ENCODE data around the gene ZNF521.

DNA sequence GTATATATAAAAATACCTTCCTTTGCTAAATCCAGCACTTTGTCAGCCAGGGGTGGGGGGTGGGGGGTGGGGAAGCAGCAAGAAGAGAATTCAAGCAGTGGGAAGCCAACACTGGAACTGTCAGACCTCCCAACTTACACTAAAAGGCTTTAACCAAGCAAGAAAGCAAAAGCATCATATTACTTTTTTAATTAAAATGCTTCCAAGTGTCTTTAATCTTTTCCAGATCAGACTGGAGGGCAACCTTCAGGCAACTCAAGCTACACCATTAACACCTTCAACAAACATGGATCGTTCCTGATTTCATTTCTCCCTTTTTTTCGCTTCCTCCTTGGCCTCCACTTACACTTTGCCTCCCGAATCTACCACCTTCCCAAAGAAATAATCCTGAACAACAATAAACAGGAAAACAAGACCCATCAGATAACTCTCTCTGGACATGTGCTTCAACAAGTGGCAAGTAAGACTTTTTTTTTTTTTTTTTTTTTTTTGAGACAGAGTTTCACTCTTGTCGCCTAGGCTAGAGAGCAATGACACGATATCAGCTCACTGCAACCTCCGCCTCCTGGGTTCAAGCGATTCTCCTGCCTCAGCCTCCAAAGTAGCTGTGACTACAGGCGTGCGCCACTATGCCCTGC, 35.5 kb downstream of the ZNF521 start:
- TF ChIP-seq SP1 (IDR thresholded peaks at IDR 0.05) (no peak), JUND (IDR thresholded peaks at IDR 0.05) (no peak), RXRA (IDR thresholded peaks at IDR 0.05) (no peak), GABPA (IDR thresholded peaks at IDR 0.05 in 1 of 2, conservative IDR thresholded peaks at IDR 0.05 in 1 of 2) (no peak), ZBTB33 (IDR thresholded peaks at IDR 0.05) (no peak), TAF1 (conservative IDR thresholded peaks at IDR 0.05) (no peak), EGR1 (IDR thresholded peaks at IDR 0.05; ENCODE audit: low read depth in 2 of 2) (no peak), RAD21 (IDR thresholded peaks at IDR 0.05) (no peak)
- TF ChIP-seq, protein P1, sequence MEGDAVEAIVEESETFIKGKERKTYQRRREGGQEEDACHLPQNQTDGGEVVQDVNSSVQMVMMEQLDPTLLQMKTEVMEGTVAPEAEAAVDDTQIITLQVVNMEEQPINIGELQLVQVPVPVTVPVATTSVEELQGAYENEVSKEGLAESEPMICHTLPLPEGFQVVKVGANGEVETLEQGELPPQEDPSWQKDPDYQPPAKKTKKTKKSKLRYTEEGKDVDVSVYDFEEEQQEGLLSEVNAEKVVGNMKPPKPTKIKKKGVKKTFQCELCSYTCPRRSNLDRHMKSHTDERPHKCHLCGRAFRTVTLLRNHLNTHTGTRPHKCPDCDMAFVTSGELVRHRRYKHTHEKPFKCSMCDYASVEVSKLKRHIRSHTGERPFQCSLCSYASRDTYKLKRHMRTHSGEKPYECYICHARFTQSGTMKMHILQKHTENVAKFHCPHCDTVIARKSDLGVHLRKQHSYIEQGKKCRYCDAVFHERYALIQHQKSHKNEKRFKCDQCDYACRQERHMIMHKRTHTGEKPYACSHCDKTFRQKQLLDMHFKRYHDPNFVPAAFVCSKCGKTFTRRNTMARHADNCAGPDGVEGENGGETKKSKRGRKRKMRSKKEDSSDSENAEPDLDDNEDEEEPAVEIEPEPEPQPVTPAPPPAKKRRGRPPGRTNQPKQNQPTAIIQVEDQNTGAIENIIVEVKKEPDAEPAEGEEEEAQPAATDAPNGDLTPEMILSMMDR (IDR thresholded peaks at IDR 0.05; ENCODE audit: low read depth, low read length, missing input control) = no peak
- TF ChIP-seq, protein P2, sequence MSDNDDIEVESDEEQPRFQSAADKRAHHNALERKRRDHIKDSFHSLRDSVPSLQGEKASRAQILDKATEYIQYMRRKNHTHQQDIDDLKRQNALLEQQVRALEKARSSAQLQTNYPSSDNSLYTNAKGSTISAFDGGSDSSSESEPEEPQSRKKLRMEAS (IDR thresholded peaks at IDR 0.05) = no peak
- TF ChIP-seq, protein P3, sequence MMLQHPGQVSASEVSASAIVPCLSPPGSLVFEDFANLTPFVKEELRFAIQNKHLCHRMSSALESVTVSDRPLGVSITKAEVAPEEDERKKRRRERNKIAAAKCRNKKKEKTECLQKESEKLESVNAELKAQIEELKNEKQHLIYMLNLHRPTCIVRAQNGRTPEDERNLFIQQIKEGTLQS (IDR thresholded peaks at IDR 0.05) = no peak
